Measurements from ENCODE around the gene FADD.

DNA sequence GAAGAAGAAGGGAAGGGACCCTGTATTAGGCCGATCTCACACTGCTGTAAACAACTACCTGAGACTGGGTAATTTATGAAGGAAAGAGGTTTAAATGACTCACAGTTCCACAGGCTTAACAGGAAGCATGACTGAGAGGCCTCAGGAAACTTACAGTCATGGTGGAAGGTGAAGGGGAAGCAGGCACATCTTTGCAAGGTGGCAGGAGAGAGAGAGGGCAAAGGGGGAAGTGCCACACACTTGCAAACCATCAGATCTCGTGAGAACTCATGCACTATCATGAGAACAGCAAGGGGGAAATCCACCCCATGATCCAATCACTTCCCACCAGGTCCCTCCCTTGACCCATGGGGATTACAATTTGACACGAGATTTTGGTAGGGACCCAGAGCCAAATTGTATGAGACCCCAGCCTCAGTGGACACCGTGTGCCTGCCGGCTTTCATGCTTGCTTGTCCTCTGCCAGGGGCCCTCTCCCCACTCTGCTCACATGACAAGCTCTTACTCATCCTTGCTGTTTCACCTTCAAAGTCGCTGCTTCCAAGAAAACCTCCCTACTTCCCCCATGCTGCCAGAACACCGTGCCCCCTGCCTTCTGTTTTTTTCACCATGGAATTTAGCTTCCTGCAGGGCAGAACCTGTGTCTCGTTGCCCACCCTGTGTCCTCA is 44.1 kb downstream of the FADD start:
- TF ChIP-seq EP300 (IDR thresholded peaks at IDR 0.05) (no peak), POLR2A (IDR thresholded peaks at IDR 0.05) (no peak)

Measured in tibial nerve (tissue), 3 donors.